CD4-positive, alpha-beta T cell treated with Interleukin-17A for 1 hour (primary cell): ENCODE data around the gene MYL6B.
"Not testable (repeated sequence)": the region's sequence is repeated elsewhere in the genome, so short reads cannot be mapped to it uniquely, and the experiment has no call there.

ENCODE experiments used
- DNase-seq: peaks from one replicate; pipeline ENCODE4 v3.0.0-alpha.2; 2020

Gene MYL6B

GRCh38 chr12:56154246-56154771 is 1.9 kb downstream of the MYL6B start:
- no peak for DNase-seq

- DNase-seq, result no peak
Observed at GRCh38 chr12:56154818-56155217, 2.4 kb downstream of the MYL6B start.

- no peak for DNase-seq
Observed at GRCh38 chr12:56155256-56155845, 3.0 kb downstream of the MYL6B start.

- not testable (repeated sequence) for DNase-seq
Observed at GRCh38 chr12:56156464-56157200, 4.2 kb downstream of the MYL6B start.

- DNase-seq, result peak; percentile 77
Observed at GRCh38 chr12:56157201-56158028, 5.0 kb downstream of the MYL6B start.

- DNase-seq, result peak; percentile 96
Observed at GRCh38 chr12:56158029-56158925, 5.9 kb downstream of the MYL6B start, which contains the start of gene MYL6. Gene MYL6 (plus strand): TSS chr12:56158359. CDS start chr12:56158402, 43 bp downstream.

GRCh38 chr12:56158926-56159461 is 6.6 kb downstream of the MYL6B start:
- DNase-seq, result peak; percentile 42

GRCh38 chr12:56159482-56160192 is 7.2 kb downstream of the MYL6B start:
- peak; percentile 25 for DNase-seq

- DNase-seq, result peak; percentile 79
Observed at GRCh38 chr12:56160193-56160763, 7.9 kb downstream of the MYL6B start.

GRCh38 chr12:56160894-56161689 is 8.7 kb downstream of the MYL6B start:
- no peak for DNase-seq

GRCh38 chr12:56161690-56162351 is 9.4 kb downstream of the MYL6B start:
- DNase-seq, result no peak

GRCh38 chr12:56162468-56163290 is 10.3 kb downstream of the MYL6B start:
- DNase-seq, result peak; percentile 35

GRCh38 chr12:56163533-56164344 is 11.4 kb downstream of the MYL6B start:
- peak; percentile 27 for DNase-seq

- DNase-seq, result peak; percentile 29
Observed at GRCh38 chr12:56164345-56164729, 11.9 kb downstream of the MYL6B start.

- no peak for DNase-seq
Observed at GRCh38 chr12:56165369-56165768, 13.0 kb downstream of the MYL6B start.

- no peak for DNase-seq
Observed at GRCh38 chr12:56169229-56169759, 16.9 kb downstream of the MYL6B start.

GRCh38 chr12:56172839-56173238 is 20.5 kb downstream of the MYL6B start:
- DNase-seq, result no peak
